Astrocyte (in vitro differentiated cells and primary cell): ENCODE data around the gene IRF2. TPM values are rescaled to one million over a fixed set of nuclear protein-coding genes. Genes with fewer than 3 reads are reported as not detected.

ENCODE experiments used
- DNase-seq: peaks from one replicate; pipeline ENCODE4 v3.0.0-alpha.2; 2010; ENCODE audit warnings: low read depth
- FAIRE-seq: peaks from 2 replicates; lab custom pipeline; 2011; peaks lifted over from hg19 to GRCh38; lab: Jason Lieb, UNC
- H2AFZ ChIP-seq: 2 replicates; pipeline ENCODE4 v1.6.0; 2012; ENCODE audit warnings: low read depth, low read length, inconsistent platforms
- H3K27ac ChIP-seq: 2 replicates; pipeline ENCODE4 v1.5.1; 2011; ENCODE audit warnings: low read depth, low read length, inconsistent platforms
- H3K27me3 ChIP-seq: 2 replicates; pipeline ENCODE4 v1.6.0; 2011; ENCODE audit warnings: low read length, inconsistent platforms; ENCODE audit not compliant: insufficient read depth
- H3K36me3 ChIP-seq: 2 replicates; pipeline ENCODE4 v1.5.1; 2011; ENCODE audit warnings: low read length, inconsistent platforms; ENCODE audit not compliant: insufficient read depth
- H3K4me1 ChIP-seq: 2 replicates; pipeline ENCODE4 v1.5.1; 2011; ENCODE audit warnings: low read length, inconsistent platforms; ENCODE audit not compliant: insufficient read depth
- H3K4me2 ChIP-seq: 2 replicates; pipeline ENCODE4 v1.6.0; 2012; ENCODE audit warnings: low read length, inconsistent platforms
- H3K4me3 ChIP-seq: 2 replicates; pipeline ENCODE4 v1.5.1; 2011; ENCODE audit warnings: low read depth, mild to moderate bottlenecking, low read length, inconsistent platforms; ENCODE audit not compliant: insufficient read depth
- H3K79me2 ChIP-seq: 2 replicates; pipeline ENCODE4 v1.6.0; 2012; ENCODE audit warnings: mild to moderate bottlenecking, low read length, inconsistent platforms; ENCODE audit not compliant: insufficient read depth
- H3K9ac ChIP-seq: 2 replicates; pipeline ENCODE4 v1.6.0; 2012; ENCODE audit warnings: mild to moderate bottlenecking, low read length, inconsistent platforms
- H3K9me3 ChIP-seq: 2 replicates; pipeline ENCODE4 v1.5.1; 2012; ENCODE audit warnings: low read depth, mild to moderate bottlenecking, low read length, inconsistent platforms; ENCODE audit not compliant: insufficient read depth
- H4K20me1 ChIP-seq: 2 replicates; pipeline ENCODE4 v1.6.0; 2012; ENCODE audit warnings: low read length, inconsistent platforms; ENCODE audit not compliant: insufficient read depth
- H3K27ac Mint-ChIP-seq: one replicate; pipeline ENCODE4 v1.8.0; 2021; ENCODE audit warnings: mild to moderate bottlenecking, mixed read lengths; ENCODE audit not compliant: unreplicated experiment
- H3K27me3 Mint-ChIP-seq: one replicate; pipeline ENCODE4 v1.8.0; 2021; ENCODE audit warnings: low read depth, mixed read lengths; ENCODE audit not compliant: unreplicated experiment
- H3K36me3 Mint-ChIP-seq: one replicate; pipeline ENCODE4 v1.8.0; 2021; ENCODE audit warnings: low read depth, mixed read lengths; ENCODE audit not compliant: unreplicated experiment
- H3K4me1 Mint-ChIP-seq: one replicate; pipeline ENCODE4 v1.8.0; 2021; ENCODE audit warnings: low read depth, mixed read lengths; ENCODE audit not compliant: unreplicated experiment
- H3K4me3 Mint-ChIP-seq: one replicate; pipeline ENCODE4 v1.8.0; 2021; ENCODE audit warnings: mild to moderate bottlenecking, moderate library complexity, mixed read lengths; ENCODE audit not compliant: unreplicated experiment
- H3K9me3 Mint-ChIP-seq: one replicate; pipeline ENCODE4 v1.8.0; 2021; ENCODE audit warnings: mild to moderate bottlenecking, mixed read lengths; ENCODE audit not compliant: unreplicated experiment
- EZH2 ChIP-seq: IDR thresholded peaks from 2 replicates; pipeline ENCODE4 v1.6.1; 2012; ENCODE audit warnings: mild to moderate bottlenecking, low read length, inconsistent platforms; ENCODE audit not compliant: insufficient read depth
- total RNA-seq: library from RNA; stranded (reverse); gene quantifications from 2 replicates; pipeline ENCODE4 v1.2.1, GENCODE V29; 2021
- TF ChIP-seq, protein P1 (sequence below): IDR thresholded peaks from 2 replicates; pipeline ENCODE4 v1.5.1; 2011; ENCODE audit warnings: low read depth, mild to moderate bottlenecking, inconsistent platforms, low read length, moderate library complexity; ENCODE audit not compliant: insufficient read depth

IRF2 gene
- total RNA-seq, 1 donor from 2014 or later = 12.6 TPM

GRCh38 chr4:184477201-184477999 lies 3.0 kb upstream of the IRF2 start:
- H3K36me3 ChIP-seq = no peaks in the 10 kb centered on the region
- H3K36me3 Mint-ChIP-seq = no peaks in the 10 kb centered on the region
- H4K20me1 ChIP-seq = no peaks in the 10 kb centered on the region
- H3K27ac Mint-ChIP-seq = no peak overlapping the region
- FAIRE-seq (no peak), DNase-seq (no peak)
- no peak overlapping the region for H2AFZ ChIP-seq
- no peaks in the 10 kb centered on the region for H3K27me3 Mint-ChIP-seq
- H3K4me3 Mint-ChIP-seq = peak overlapping the region; percentile 5
- peaks cover 12% of the 10 kb centered on the region for H3K4me1 Mint-ChIP-seq
- no peak overlapping the region for H3K9ac ChIP-seq
- H3K79me2 ChIP-seq = peaks cover 24% of the 10 kb centered on the region
- no peaks in the 10 kb centered on the region for H3K9me3 ChIP-seq
- TF ChIP-seq EZH2 = no peak
- TF ChIP-seq, protein P1, sequence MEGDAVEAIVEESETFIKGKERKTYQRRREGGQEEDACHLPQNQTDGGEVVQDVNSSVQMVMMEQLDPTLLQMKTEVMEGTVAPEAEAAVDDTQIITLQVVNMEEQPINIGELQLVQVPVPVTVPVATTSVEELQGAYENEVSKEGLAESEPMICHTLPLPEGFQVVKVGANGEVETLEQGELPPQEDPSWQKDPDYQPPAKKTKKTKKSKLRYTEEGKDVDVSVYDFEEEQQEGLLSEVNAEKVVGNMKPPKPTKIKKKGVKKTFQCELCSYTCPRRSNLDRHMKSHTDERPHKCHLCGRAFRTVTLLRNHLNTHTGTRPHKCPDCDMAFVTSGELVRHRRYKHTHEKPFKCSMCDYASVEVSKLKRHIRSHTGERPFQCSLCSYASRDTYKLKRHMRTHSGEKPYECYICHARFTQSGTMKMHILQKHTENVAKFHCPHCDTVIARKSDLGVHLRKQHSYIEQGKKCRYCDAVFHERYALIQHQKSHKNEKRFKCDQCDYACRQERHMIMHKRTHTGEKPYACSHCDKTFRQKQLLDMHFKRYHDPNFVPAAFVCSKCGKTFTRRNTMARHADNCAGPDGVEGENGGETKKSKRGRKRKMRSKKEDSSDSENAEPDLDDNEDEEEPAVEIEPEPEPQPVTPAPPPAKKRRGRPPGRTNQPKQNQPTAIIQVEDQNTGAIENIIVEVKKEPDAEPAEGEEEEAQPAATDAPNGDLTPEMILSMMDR = no peak
- no peaks in the 10 kb centered on the region for H3K27me3 ChIP-seq
- H3K9me3 Mint-ChIP-seq = no peaks in the 10 kb centered on the region
- no peak overlapping the region for H3K27ac ChIP-seq
- H3K4me2 ChIP-seq = no peak overlapping the region
- peaks cover 7% of the 10 kb centered on the region for H3K4me1 ChIP-seq
- H3K4me3 ChIP-seq = no peak overlapping the region

DNA sequence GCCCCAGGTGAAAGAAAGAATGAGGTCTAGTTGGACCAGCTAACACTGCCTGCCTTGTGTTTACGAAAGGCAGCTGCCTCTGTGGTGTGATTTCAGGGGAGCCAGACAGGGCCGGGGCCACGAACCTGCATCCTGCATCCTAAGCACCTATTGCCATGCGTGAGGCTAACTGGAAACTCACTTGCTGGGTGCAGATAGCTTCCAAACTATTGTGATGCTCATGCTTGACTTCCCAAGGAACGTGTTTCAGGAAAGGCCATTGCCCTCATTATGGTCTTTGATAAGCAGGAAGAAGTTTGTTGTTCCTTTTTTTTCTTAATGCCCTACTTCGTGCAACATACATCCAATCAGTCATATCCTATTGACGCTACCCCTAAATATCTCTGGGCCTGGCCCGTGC lies 2.3 kb upstream of the IRF2 start:
- Histone ChIP-seq H3K79me2 (peaks cover 31% of the 10 kb centered on the region), H3K27ac (no peak overlapping the region), H3K4me3 (no peak overlapping the region), H2AFZ (no peak overlapping the region), H3K36me3 (no peaks in the 10 kb centered on the region), H3K9ac (no peak overlapping the region), H3K4me2 (peak overlapping the region; percentile 15), H3K4me1 (peaks cover 7% of the 10 kb centered on the region), H4K20me1 (peaks cover 4% of the 10 kb centered on the region), H3K9me3 (no peaks in the 10 kb centered on the region), H3K27me3 (no peaks in the 10 kb centered on the region)
- Mint-ChIP-seq H3K9me3 (no peaks in the 10 kb centered on the region), H3K4me3 (peak overlapping the region; percentile 73), H3K27ac (no peak overlapping the region), H3K36me3 (no peaks in the 10 kb centered on the region), H3K4me1 (peaks cover 18% of the 10 kb centered on the region), H3K27me3 (no peaks in the 10 kb centered on the region)
- FAIRE-seq = no peak
- DNase-seq = no peak
- TF ChIP-seq, protein P1 = no peak
- no peak for TF ChIP-seq EZH2

GRCh38 chr4:184475498-184475897 lies 1.1 kb upstream of the IRF2 start:
- H3K36me3 Mint-ChIP-seq = no peaks in the 10 kb centered on the region
- H3K27ac Mint-ChIP-seq = peak overlapping the region; percentile 86
- FAIRE-seq = no peak
- peak overlapping the region; percentile 98 for H3K9ac ChIP-seq
- H3K4me1 Mint-ChIP-seq = peaks cover 20% of the 10 kb centered on the region
- peak overlapping the region; percentile 76 for H2AFZ ChIP-seq
- H3K36me3 ChIP-seq = no peaks in the 10 kb centered on the region
- no peak for TF ChIP-seq EZH2
- TF ChIP-seq, protein P1 = no peak
- no peaks in the 10 kb centered on the region for H3K27me3 Mint-ChIP-seq
- H3K9me3 Mint-ChIP-seq = no peaks in the 10 kb centered on the region
- H3K4me2 ChIP-seq = peak overlapping the region; percentile 90
- H3K79me2 ChIP-seq = peaks cover 43% of the 10 kb centered on the region
- peaks cover 4% of the 10 kb centered on the region for H4K20me1 ChIP-seq
- no peaks in the 10 kb centered on the region for H3K9me3 ChIP-seq
- no peak for DNase-seq
- H3K27ac ChIP-seq = peak overlapping the region; percentile 87
- peak overlapping the region; percentile 99 for H3K4me3 ChIP-seq
- H3K27me3 ChIP-seq = no peaks in the 10 kb centered on the region
- peak overlapping the region; percentile 100 for H3K4me3 Mint-ChIP-seq
- H3K4me1 ChIP-seq = peaks cover 7% of the 10 kb centered on the region
